HEK293T (cell line): ENCODE data around the gene FAM120B.

Experiments used
- BHLHE40 ChIP-seq: fragments of 450-650 bp; IDR thresholded peaks from 2 replicates; pipeline ENCODE4 v1.6.1; 2016; ENCODE audit warnings: mild to moderate bottlenecking, moderate library complexity, borderline replicate concordance
- FOXA1 ChIP-seq: fragments of 450-650 bp; IDR thresholded peaks from 2 replicates; pipeline ENCODE4 v1.6.1; 2016; ENCODE audit warnings: mild to moderate bottlenecking
- FOXK2 ChIP-seq: fragments of 450-650 bp; IDR thresholded peaks from 2 replicates; pipeline ENCODE4 v1.6.1; 2016; ENCODE audit warnings: mild to moderate bottlenecking
- FOXM1 ChIP-seq: fragments of 450-650 bp; IDR thresholded peaks from 2 replicates; pipeline ENCODE4 v1.6.1; 2017; ENCODE audit warnings: mild to moderate bottlenecking, borderline replicate concordance
- HDGF ChIP-seq: fragments of 450-650 bp; IDR thresholded peaks from 2 replicates; pipeline ENCODE4 v1.6.1; 2017; ENCODE audit warnings: antibody characterized with exemption, borderline replicate concordance
- SP1 ChIP-seq: fragments of 450-650 bp; IDR thresholded peaks from 2 replicates; pipeline ENCODE4 v1.6.1; 2017
- TARDBP ChIP-seq: fragments of 450-650 bp; IDR thresholded peaks from 2 replicates; pipeline ENCODE4 v1.6.1; 2016

GRCh38 chr6:170404036-170404435 is 97.5 kb downstream of the FAM120B start:
- no peak for TF ChIP-seq FOXA1
- TF ChIP-seq FOXM1: no peak
- TF ChIP-seq BHLHE40: no peak
- TF ChIP-seq SP1: no peak
- no peak for TF ChIP-seq TARDBP
- no peak for TF ChIP-seq FOXK2
- no peak for TF ChIP-seq HDGF
